ENCODE data around the gene CASZ1. TPM values are rescaled to one million over a fixed set of nuclear protein-coding genes. Genes with fewer than 3 reads are reported as not detected.

The CASZ1 gene
- polyA plus RNA-seq, 4 donors, result 13.5 to 23.0 (median 14.5) TPM

GRCh38 chr1:10694633-10695627, 101.5 kb downstream of the CASZ1 start:
- Histone ChIP-seq H3K27ac (ENCODE audit: low read depth in 1 of 3, low read length in 2 of 3) (peak overlapping the region; percentile 54 to 85 (median 84)), H3K4me1 (ENCODE audit: control insufficient read depth in 3 of 3, insufficient read depth in 2 of 3, low read depth in 1 of 3, low read length in 2 of 3) (peaks cover 0 to 47% (median 14%) of the 10 kb centered on the region in 3 donors), H3K36me3 (ENCODE audit: control insufficient read depth in 3 of 3, insufficient read depth in 2 of 3, low read depth in 1 of 3, low read length in 3 of 3) (peaks cover 0 to 30% (median 0%) of the 10 kb centered on the region in 3 donors), H3K9me3 (ENCODE audit: control insufficient read depth in 2 of 2, insufficient read depth in 1 of 2, low read depth in 1 of 2, low read length in 1 of 2) (no peaks in the 10 kb centered on the region), H3K4me3 (ENCODE audit: low read depth in 1 of 3, low read length in 3 of 3) (peak overlapping the region; percentile 42 to 90 (median 84)), H3K27me3 (ENCODE audit: control insufficient read depth in 3 of 3, insufficient read depth in 3 of 3, low read length in 3 of 3) (no peaks in the 10 kb centered on the region)
- WGBS, 3 donors, result 3 to 7% (median 6%) methylated on average over 38 to 126 of the region's 126 CpGs
- FAIRE-seq, result no peak
- peak; percentile 90 to 94 for DNase-seq

- Histone ChIP-seq H3K27me3 (ENCODE audit: control insufficient read depth in 3 of 3, insufficient read depth in 3 of 3, low read length in 3 of 3) (no peaks in the 10 kb centered on the region), H3K4me1 (ENCODE audit: control insufficient read depth in 3 of 3, insufficient read depth in 2 of 3, low read depth in 1 of 3, low read length in 2 of 3) (peaks cover 2 to 52% (median 16%) of the 10 kb centered on the region in 3 donors), H3K9me3 (ENCODE audit: control insufficient read depth in 2 of 2, insufficient read depth in 1 of 2, low read depth in 1 of 2, low read length in 1 of 2) (no peaks in the 10 kb centered on the region), H3K27ac (ENCODE audit: low read depth in 1 of 3, low read length in 2 of 3) (peak overlapping the region; percentile 67 to 96 (median 91)), H3K4me3 (ENCODE audit: low read depth in 1 of 3, low read length in 3 of 3) (peak overlapping the region; percentile 66 to 90 (median 84)), H3K36me3 (ENCODE audit: control insufficient read depth in 3 of 3, insufficient read depth in 2 of 3, low read depth in 1 of 3, low read length in 3 of 3) (peaks cover 0 to 36% (median 0%) of the 10 kb centered on the region in 3 donors)
- no peak for FAIRE-seq
- DNase-seq, result peak; percentile 77 to 86
- 0 to 2% (median 1%) methylated on average over 11 to 46 of the region's 46 CpGs for WGBS, 3 donors
Measured at GRCh38 chr1:10694274-10694632, 102.2 kb downstream of the CASZ1 start.

- peaks cover 5 to 57% (median 19%) of the 10 kb centered on the region in 3 donors for H3K4me1 ChIP-seq (ENCODE audit: control insufficient read depth in 3 of 3, insufficient read depth in 2 of 3, low read depth in 1 of 3, low read length in 2 of 3)
- H3K4me3 ChIP-seq (ENCODE audit: low read depth in 1 of 3, low read length in 3 of 3), result peak overlapping the region; percentile 66 to 90 (median 84)
- 1% methylated on average over 37 to 79 of the region's 79 CpGs for WGBS, 3 donors
- H3K36me3 ChIP-seq (ENCODE audit: control insufficient read depth in 3 of 3, insufficient read depth in 2 of 3, low read depth in 1 of 3, low read length in 3 of 3), result peaks cover 0 to 42% (median 0%) of the 10 kb centered on the region in 3 donors
- FAIRE-seq (no peak), DNase-seq (peak in 1 of 2 donors; percentile 81)
- no peaks in the 10 kb centered on the region for H3K9me3 ChIP-seq (ENCODE audit: control insufficient read depth in 2 of 2, insufficient read depth in 1 of 2, low read depth in 1 of 2, low read length in 1 of 2)
- peak overlapping the region; percentile 67 to 96 (median 91) for H3K27ac ChIP-seq (ENCODE audit: low read depth in 1 of 3, low read length in 2 of 3)
- no peaks in the 10 kb centered on the region for H3K27me3 ChIP-seq (ENCODE audit: control insufficient read depth in 3 of 3, insufficient read depth in 3 of 3, low read length in 3 of 3)
Measured at GRCh38 chr1:10693497-10694273, 102.8 kb downstream of the CASZ1 start.

GRCh38 chr1:10693152-10693496, 103.3 kb downstream of the CASZ1 start:
- Histone ChIP-seq H3K27ac (ENCODE audit: low read depth in 1 of 3, low read length in 2 of 3) (peak overlapping the region; percentile 55 to 96 (median 91)), H3K4me3 (ENCODE audit: low read depth in 1 of 3, low read length in 3 of 3) (peak overlapping the region in 2 of 3 donors; percentile 66 to 90), H3K4me1 (ENCODE audit: control insufficient read depth in 3 of 3, insufficient read depth in 2 of 3, low read depth in 1 of 3, low read length in 2 of 3) (peaks cover 6 to 63% (median 23%) of the 10 kb centered on the region in 3 donors), H3K36me3 (ENCODE audit: control insufficient read depth in 3 of 3, insufficient read depth in 2 of 3, low read depth in 1 of 3, low read length in 3 of 3) (peaks cover 0 to 46% (median 0%) of the 10 kb centered on the region in 3 donors), H3K9me3 (ENCODE audit: control insufficient read depth in 2 of 2, insufficient read depth in 1 of 2, low read depth in 1 of 2, low read length in 1 of 2) (no peaks in the 10 kb centered on the region), H3K27me3 (ENCODE audit: control insufficient read depth in 3 of 3, insufficient read depth in 3 of 3, low read length in 3 of 3) (no peaks in the 10 kb centered on the region)
- no peak for FAIRE-seq
- 23 to 53% (median 36%) methylated on average over 6 of the region's 6 CpGs for WGBS, 3 donors
- DNase-seq, result peak in 1 of 2 donors; percentile 41

- Histone ChIP-seq H3K27ac (ENCODE audit: low read depth in 1 of 3, low read length in 2 of 3) (peak overlapping the region; percentile 67 to 96 (median 91)), H3K4me1 (ENCODE audit: control insufficient read depth in 3 of 3, insufficient read depth in 2 of 3, low read depth in 1 of 3, low read length in 2 of 3) (peaks cover 8 to 66% (median 28%) of the 10 kb centered on the region in 3 donors), H3K27me3 (ENCODE audit: control insufficient read depth in 3 of 3, insufficient read depth in 3 of 3, low read length in 3 of 3) (no peaks in the 10 kb centered on the region), H3K4me3 (ENCODE audit: low read depth in 1 of 3, low read length in 3 of 3) (peak overlapping the region; percentile 16 to 90 (median 66)), H3K36me3 (ENCODE audit: control insufficient read depth in 3 of 3, insufficient read depth in 2 of 3, low read depth in 1 of 3, low read length in 3 of 3) (peaks cover 0 to 47% (median 0%) of the 10 kb centered on the region in 3 donors), H3K9me3 (ENCODE audit: control insufficient read depth in 2 of 2, insufficient read depth in 1 of 2, low read depth in 1 of 2, low read length in 1 of 2) (no peaks in the 10 kb centered on the region)
- DNase-seq (peak; percentile 77 to 84), FAIRE-seq (no peak)
- 14 to 55% (median 24%) methylated on average over 13 of the region's 13 CpGs for WGBS, 3 donors
Measured at GRCh38 chr1:10692401-10693021, 103.9 kb downstream of the CASZ1 start.

GRCh38 chr1:10691740-10692125, 104.7 kb downstream of the CASZ1 start:
- DNase-seq (peak; percentile 79 to 80), FAIRE-seq (no peak)
- H3K27me3 ChIP-seq (ENCODE audit: control insufficient read depth in 3 of 3, insufficient read depth in 3 of 3, low read length in 3 of 3), result no peaks in the 10 kb centered on the region
- no peaks in the 10 kb centered on the region for H3K9me3 ChIP-seq (ENCODE audit: control insufficient read depth in 2 of 2, insufficient read depth in 1 of 2, low read depth in 1 of 2, low read length in 1 of 2)
- 64 to 72% (median 71%) methylated on average over 1 of the region's 1 CpG for WGBS, 3 donors
- peaks cover 8 to 67% (median 31%) of the 10 kb centered on the region in 3 donors for H3K4me1 ChIP-seq (ENCODE audit: control insufficient read depth in 3 of 3, insufficient read depth in 2 of 3, low read depth in 1 of 3, low read length in 2 of 3)
- peak overlapping the region; percentile 67 to 96 (median 91) for H3K27ac ChIP-seq (ENCODE audit: low read depth in 1 of 3, low read length in 2 of 3)
- peaks cover 0 to 51% (median 0%) of the 10 kb centered on the region in 3 donors for H3K36me3 ChIP-seq (ENCODE audit: control insufficient read depth in 3 of 3, insufficient read depth in 2 of 3, low read depth in 1 of 3, low read length in 3 of 3)
- peak overlapping the region in 1 of 3 donors; percentile 25 for H3K4me3 ChIP-seq (ENCODE audit: low read depth in 1 of 3, low read length in 3 of 3)

- 89 to 92% (median 90%) methylated on average over 17 of the region's 17 CpGs for WGBS, 3 donors
- DNase-seq (no peak), FAIRE-seq (no peak)
- peaks cover 8 to 72% (median 31%) of the 10 kb centered on the region in 3 donors for H3K4me1 ChIP-seq (ENCODE audit: control insufficient read depth in 3 of 3, insufficient read depth in 2 of 3, low read depth in 1 of 3, low read length in 2 of 3)
- H3K4me3 ChIP-seq (ENCODE audit: low read depth in 1 of 3, low read length in 3 of 3), result no peak overlapping the region
- H3K36me3 ChIP-seq (ENCODE audit: control insufficient read depth in 3 of 3, insufficient read depth in 2 of 3, low read depth in 1 of 3, low read length in 3 of 3), result peaks cover 0 to 51% (median 0%) of the 10 kb centered on the region in 3 donors
- H3K9me3 ChIP-seq (ENCODE audit: control insufficient read depth in 2 of 2, insufficient read depth in 1 of 2, low read depth in 1 of 2, low read length in 1 of 2), result no peaks in the 10 kb centered on the region
- no peaks in the 10 kb centered on the region for H3K27me3 ChIP-seq (ENCODE audit: control insufficient read depth in 3 of 3, insufficient read depth in 3 of 3, low read length in 3 of 3)
- peak overlapping the region; percentile 67 to 96 (median 91) for H3K27ac ChIP-seq (ENCODE audit: low read depth in 1 of 3, low read length in 2 of 3)
Measured at GRCh38 chr1:10691075-10691739, 105.2 kb downstream of the CASZ1 start.
